Measurements from ENCODE around the gene SCP2D1. TPM values are rescaled to one million over a fixed set of nuclear protein-coding genes. Genes with fewer than 3 reads are reported as not detected.

SCP2D1 gene
- total RNA-seq, 4 donors from 2014 or later, result not detected

GRCh38 chr20:18811186-18811585 lies 2.4 kb upstream of the SCP2D1 start:
- H3K9me3 ChIP-seq, result no peaks in the 10 kb centered on the region
- no peaks in the 10 kb centered on the region for H3K36me3 ChIP-seq
- H3K4me1 ChIP-seq, result no peaks in the 10 kb centered on the region
- intact Hi-C loops (cut with DNase I), result no loop called here
- no peak for DNase-seq
- H3K4me3 ChIP-seq, result no peak overlapping the region
- no peak overlapping the region for H3K27ac ChIP-seq
- no peaks in the 10 kb centered on the region for H3K27me3 ChIP-seq
- 79 to 82% methylated on average over 6 of the region's 6 CpGs for WGBS, 2 donors
- TF ChIP-seq CTCF (IDR thresholded peaks at IDR 0.05) (no peak), POLR2A (IDR thresholded peaks at IDR 0.05) (no peak)

- no peaks in the 10 kb centered on the region for H3K9me3 ChIP-seq
- 77 to 98% methylated on average over 3 of the region's 3 CpGs for WGBS, 2 donors
- no peaks in the 10 kb centered on the region for H3K36me3 ChIP-seq
- DNase-seq, result no peak
- H3K27me3 ChIP-seq, result no peaks in the 10 kb centered on the region
- no peak for TF ChIP-seq POLR2A (IDR thresholded peaks at IDR 0.05)
- H3K4me3 ChIP-seq, result no peak overlapping the region
- H3K4me1 ChIP-seq, result no peaks in the 10 kb centered on the region
- intact Hi-C loops (cut with DNase I), result no loop called here
- H3K27ac ChIP-seq, result no peak overlapping the region
Observed at GRCh38 chr20:18811904-18812303, 1.7 kb upstream of the SCP2D1 start.

GRCh38 chr20:18815194-18815942 lies 1.8 kb downstream of the SCP2D1 start:
- TF ChIP-seq POLR2A (IDR thresholded peaks at IDR 0.05), result no peak
- no peak for TF ChIP-seq CTCF (IDR thresholded peaks at IDR 0.05)
- no peak overlapping the region for H3K4me3 ChIP-seq
- no peak for DNase-seq
- H3K27me3 ChIP-seq, result no peaks in the 10 kb centered on the region
- 84 to 88% methylated on average over 6 of the region's 6 CpGs for WGBS, 2 donors
- H3K9me3 ChIP-seq, result no peaks in the 10 kb centered on the region
- H3K36me3 ChIP-seq, result no peaks in the 10 kb centered on the region
- intact Hi-C loops (cut with DNase I), result no loop called here
- H3K27ac ChIP-seq, result no peak overlapping the region
- H3K4me1 ChIP-seq, result peaks cover 0 to 17% (median 0%) of the 10 kb centered on the region in 3 donors

- H3K27ac ChIP-seq, result no peak overlapping the region
- H3K9me3 ChIP-seq, result no peaks in the 10 kb centered on the region
- intact Hi-C loops (cut with DNase I), result no loop called here
- H3K36me3 ChIP-seq, result no peaks in the 10 kb centered on the region
- H3K27me3 ChIP-seq, result no peaks in the 10 kb centered on the region
- DNase-seq, result no peak
- no peak overlapping the region for H3K4me3 ChIP-seq
- peaks cover 0 to 26% (median 0%) of the 10 kb centered on the region in 3 donors for H3K4me1 ChIP-seq
- WGBS, 2 donors, result 83 to 86% methylated on average over 1 to 2 of the region's 2 CpGs
- TF ChIP-seq POLR2A (IDR thresholded peaks at IDR 0.05) (no peak), CTCF (IDR thresholded peaks at IDR 0.05) (no peak)
Observed at GRCh38 chr20:18822832-18823231, 9.2 kb downstream of the SCP2D1 start.

GRCh38 chr20:18831830-18832499 lies 18.4 kb downstream of the SCP2D1 start:
- Histone ChIP-seq H3K4me3 (no peak overlapping the region), H3K4me1 (peaks cover 0 to 8% (median 0%) of the 10 kb centered on the region in 3 donors), H3K36me3 (no peaks in the 10 kb centered on the region), H3K27me3 (no peaks in the 10 kb centered on the region), H3K9me3 (no peaks in the 10 kb centered on the region), H3K27ac (peak overlapping the region in 1 of 4 donors; percentile 0)
- DNase-seq, result no peak
- WGBS, 2 donors, result 45 to 61% methylated on average over 5 of the region's 5 CpGs
- intact Hi-C loops (cut with DNase I), result no loop called here
- TF ChIP-seq POLR2A (IDR thresholded peaks at IDR 0.05) (no peak), CTCF (IDR thresholded peaks at IDR 0.05) (no peak)
